ENCODE measurements around the gene CATSPERE.

DNA sequence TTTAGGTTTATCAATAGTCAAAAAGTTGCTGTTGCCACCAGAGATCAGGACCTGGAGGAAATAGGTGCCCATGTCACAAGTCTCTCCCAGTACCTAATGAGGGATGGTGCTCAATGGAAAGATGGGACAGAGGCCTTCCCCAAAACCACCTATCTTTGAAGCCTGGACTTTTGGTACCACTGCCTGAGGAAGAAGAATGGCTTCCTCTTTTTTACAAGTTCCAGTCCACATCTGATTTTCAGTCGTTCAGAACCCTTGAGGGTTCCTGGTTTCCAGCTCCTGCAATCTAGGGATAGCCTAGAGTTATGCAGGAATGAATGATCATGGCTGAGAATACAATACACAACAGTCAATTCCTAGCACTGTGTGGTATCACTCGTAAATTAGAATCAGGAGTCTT, 5.7 kb downstream of the CATSPERE start:
- TF ChIP-seq, protein P1, sequence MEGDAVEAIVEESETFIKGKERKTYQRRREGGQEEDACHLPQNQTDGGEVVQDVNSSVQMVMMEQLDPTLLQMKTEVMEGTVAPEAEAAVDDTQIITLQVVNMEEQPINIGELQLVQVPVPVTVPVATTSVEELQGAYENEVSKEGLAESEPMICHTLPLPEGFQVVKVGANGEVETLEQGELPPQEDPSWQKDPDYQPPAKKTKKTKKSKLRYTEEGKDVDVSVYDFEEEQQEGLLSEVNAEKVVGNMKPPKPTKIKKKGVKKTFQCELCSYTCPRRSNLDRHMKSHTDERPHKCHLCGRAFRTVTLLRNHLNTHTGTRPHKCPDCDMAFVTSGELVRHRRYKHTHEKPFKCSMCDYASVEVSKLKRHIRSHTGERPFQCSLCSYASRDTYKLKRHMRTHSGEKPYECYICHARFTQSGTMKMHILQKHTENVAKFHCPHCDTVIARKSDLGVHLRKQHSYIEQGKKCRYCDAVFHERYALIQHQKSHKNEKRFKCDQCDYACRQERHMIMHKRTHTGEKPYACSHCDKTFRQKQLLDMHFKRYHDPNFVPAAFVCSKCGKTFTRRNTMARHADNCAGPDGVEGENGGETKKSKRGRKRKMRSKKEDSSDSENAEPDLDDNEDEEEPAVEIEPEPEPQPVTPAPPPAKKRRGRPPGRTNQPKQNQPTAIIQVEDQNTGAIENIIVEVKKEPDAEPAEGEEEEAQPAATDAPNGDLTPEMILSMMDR (IDR thresholded peaks at IDR 0.05; ENCODE audit: low read length) = no peak
- no peak for TF ChIP-seq EZH2 (IDR thresholded peaks at IDR 0.05; ENCODE audit: borderline replicate concordance, low read length)

Data from OCI-LY1 (cell line).